Neural cell (in vitro differentiated cells): ENCODE data around the gene ARSA. TPM values are rescaled to one million over a fixed set of nuclear protein-coding genes. Genes with fewer than 3 reads are reported as not detected.

Source experiments
- H2AFZ ChIP-seq: fragments of 200-600, 300-800 bp; sonication (generic), shearing (Covaris generic); 2 replicates; pipeline ENCODE4 v1.6.0; 2014; ENCODE audit warnings: low read depth, mild to moderate bottlenecking, antibody characterized with exemption, low read length, moderate library complexity
- H3F3A ChIP-seq: fragments of 200-600 bp; shearing (Covaris generic); 2 replicates; pipeline ENCODE4 v1.6.1; 2016; ENCODE audit warnings: mild to moderate bottlenecking, moderate library complexity, mixed read lengths, antibody characterized with exemption, low read length; ENCODE audit not compliant: insufficient read depth, poor library complexity, severe bottlenecking
- H3K27ac ChIP-seq: fragments of 200-600, 300-800 bp; sonication (generic), shearing (Covaris generic); 2 replicates; pipeline ENCODE4 v1.5.1; 2014; ENCODE audit warnings: mild to moderate bottlenecking, low read length, moderate library complexity
- H3K27me3 ChIP-seq: fragments of 300-800, 200-600 bp; sonication (generic), shearing (Covaris generic); 2 replicates; pipeline ENCODE4 v1.6.0; 2014; ENCODE audit warnings: mild to moderate bottlenecking, low read depth, low read length, moderate library complexity; ENCODE audit not compliant: insufficient read depth
- H3K36me3 ChIP-seq: fragments of 300-800, 200-600 bp; sonication (generic), shearing (Covaris generic); 2 replicates; pipeline ENCODE4 v1.5.1; 2014; ENCODE audit warnings: mild to moderate bottlenecking, antibody characterized with exemption, low read length, moderate library complexity; ENCODE audit not compliant: insufficient read depth
- H3K4me2 ChIP-seq: fragments of 300-800, 200-600 bp; sonication (generic), shearing (Covaris generic); 2 replicates; pipeline ENCODE4 v1.6.0; 2014; ENCODE audit warnings: mild to moderate bottlenecking, low read length
- H3K4me3 ChIP-seq: fragments of 300-800, 200-600 bp; sonication (generic), shearing (Covaris generic); 2 replicates; pipeline ENCODE4 v1.5.1; 2014; ENCODE audit warnings: mild to moderate bottlenecking, low read length, moderate library complexity
- H3K79me2 ChIP-seq: fragments of 200-600 bp; shearing (Covaris generic); replicated peaks from 2 replicates; pipeline ENCODE4 v1.6.0; 2014; ENCODE audit warnings: mild to moderate bottlenecking, low read length, moderate library complexity; ENCODE audit not compliant: insufficient read depth
- H3K9ac ChIP-seq: fragments of 300-800, 200-600 bp; sonication (generic), shearing (Covaris generic); 2 replicates; pipeline ENCODE4 v1.6.1; 2016; ENCODE audit warnings: mild to moderate bottlenecking, low read length, mixed read lengths
- H3K9me2 ChIP-seq: fragments of 200-600 bp; shearing (Covaris generic); 2 replicates; pipeline ENCODE4 v1.6.1; 2016; ENCODE audit warnings: mild to moderate bottlenecking, low read length, mixed read lengths; ENCODE audit not compliant: insufficient read depth
- H3K9me3 ChIP-seq: fragments of 200-600, 300-800 bp; sonication (generic), shearing (Covaris generic); 2 replicates; pipeline ENCODE4 v1.6.1; 2016; ENCODE audit warnings: mild to moderate bottlenecking, mixed run types, low read length, moderate library complexity, mixed read lengths
- H4K20me1 ChIP-seq: fragments of 200-600 bp; shearing (Covaris generic); 2 replicates; pipeline ENCODE4 v1.6.1; 2016; ENCODE audit warnings: mild to moderate bottlenecking, mixed run types; ENCODE audit not compliant: insufficient read depth
- EP300 ChIP-seq: fragments of 450-650 bp; conservative IDR thresholded peaks from 2 replicates; pipeline ENCODE4 v1.6.1; 2014; ENCODE audit warnings: antibody characterized with exemption, mild to moderate bottlenecking, moderate library complexity; ENCODE audit not compliant: poor library complexity, severe bottlenecking
- EZH2 ChIP-seq: fragments of 200-600, 300-800 bp; shearing (Covaris generic), sonication (generic); IDR thresholded peaks from 2 replicates; pipeline ENCODE4 v1.6.1; 2014; ENCODE audit warnings: antibody characterized with exemption, low read length, borderline replicate concordance, mild to moderate bottlenecking; ENCODE audit not compliant: insufficient read depth, poor library complexity, severe bottlenecking
- MXI1 ChIP-seq: fragments of 450-650 bp; conservative IDR thresholded peaks from 2 replicates; pipeline ENCODE4 v1.6.1; 2014; ENCODE audit warnings: antibody characterized with exemption, mild to moderate bottlenecking; ENCODE audit not compliant: poor library complexity, severe bottlenecking
- POLR2AphosphoS5 ChIP-seq: IDR thresholded peaks from 2 replicates; pipeline ENCODE4 v1.6.1; 2012
- RAD21 ChIP-seq: fragments of 450-650 bp; conservative IDR thresholded peaks from 2 replicates; pipeline ENCODE4 v1.6.1; 2014; ENCODE audit warnings: antibody characterized with exemption, mild to moderate bottlenecking, moderate library complexity
- SMC3 ChIP-seq: fragments of 450-650 bp; conservative IDR thresholded peaks from 2 replicates; pipeline ENCODE4 v1.6.1; 2014; ENCODE audit warnings: antibody characterized with exemption, mild to moderate bottlenecking, moderate library complexity; ENCODE audit not compliant: poor library complexity
- TAF1 ChIP-seq: IDR thresholded peaks from 2 replicates; pipeline ENCODE4 v1.6.1; 2012; ENCODE audit warnings: low read depth
- polyA plus RNA-seq: library from polyadenylated mRNA; depleted of rRNA; stranded (reverse); fragments of >200 nt; gene quantifications from 2 replicates; pipeline ENCODE4 v1.2.3, GENCODE V29; 2014
- TF ChIP-seq, protein P1 (sequence below): fragments of 450-650 bp; IDR thresholded peaks from 2 replicates; pipeline ENCODE4 v1.5.1; 2014; ENCODE audit warnings: antibody characterized with exemption, mild to moderate bottlenecking, moderate library complexity; ENCODE audit not compliant: poor library complexity, severe bottlenecking
- TF ChIP-seq, protein P2 (sequence below): IDR thresholded peaks from 2 replicates; pipeline ENCODE4 v1.6.1; 2012; ENCODE audit warnings: borderline replicate concordance

ARSA gene
- polyA plus RNA-seq, 1 donor from 2014 or later, result 32.5 TPM

DNA sequence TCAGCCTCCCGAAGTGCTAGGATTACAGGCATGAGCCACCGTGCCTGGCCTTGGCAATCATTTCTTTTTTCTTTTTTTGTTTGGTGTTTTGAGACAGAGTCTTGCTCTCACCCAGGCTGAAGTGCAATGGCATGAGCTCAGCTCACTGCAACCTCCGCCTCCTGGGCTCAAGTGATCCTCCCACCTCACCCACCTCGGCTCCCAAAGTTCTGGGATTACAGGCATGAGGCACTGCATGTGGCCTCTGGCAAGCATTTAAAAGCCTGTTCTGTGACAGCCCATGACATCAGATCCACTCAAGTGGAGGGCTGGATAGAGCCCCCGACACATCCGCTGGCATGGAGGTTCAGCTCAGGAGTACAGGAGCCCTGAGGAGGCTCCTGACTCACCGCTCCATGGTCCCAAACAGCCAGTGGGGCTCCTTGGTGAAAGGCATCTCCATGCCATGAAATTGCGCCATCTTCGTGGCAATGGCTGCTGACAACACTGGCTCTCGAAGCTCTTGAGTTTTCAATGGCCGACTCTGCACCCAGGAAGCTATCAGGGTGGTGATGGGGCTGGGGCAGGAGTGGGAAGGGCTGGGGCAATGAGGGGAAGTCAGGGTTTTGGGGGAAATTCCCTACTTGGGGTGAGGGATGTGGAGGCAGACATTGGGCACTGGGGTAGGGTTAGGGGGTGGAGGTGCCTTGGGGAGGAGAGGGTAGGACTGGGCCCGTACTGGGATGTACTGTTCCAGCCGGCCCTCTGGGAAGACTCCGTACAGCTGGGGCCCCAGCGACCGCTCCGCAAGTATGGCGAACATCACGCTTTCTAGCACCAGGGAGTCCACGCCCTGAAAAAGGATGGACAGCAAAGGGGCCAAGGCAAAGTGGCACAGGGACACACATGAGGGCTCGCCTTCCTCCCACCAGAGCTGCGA is 46.7 kb downstream of the ARSA start:
- H3K27ac ChIP-seq, result peak overlapping the region; percentile 93
- no peak for TF ChIP-seq EZH2
- no peak overlapping the region for H2AFZ ChIP-seq

DNA sequence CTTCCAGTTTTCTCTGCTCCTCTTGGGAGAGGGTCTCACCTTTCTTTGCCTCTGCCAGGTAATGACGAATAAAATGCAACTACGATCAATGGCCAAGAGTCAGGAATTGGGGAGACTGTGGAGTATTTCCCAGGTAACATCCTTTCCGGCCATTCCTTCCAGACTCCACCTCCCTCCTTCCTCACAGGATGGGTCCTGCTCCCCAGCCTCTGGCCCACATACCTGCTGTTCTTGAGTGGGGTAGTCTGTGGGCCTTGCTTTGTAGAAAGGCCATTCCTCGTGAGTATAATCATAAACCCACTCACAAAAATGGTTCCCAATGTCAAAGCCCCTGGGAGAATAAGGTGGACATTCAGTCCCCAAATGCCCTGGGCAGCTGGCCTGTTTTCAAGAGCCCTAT is 48.2 kb downstream of the ARSA start:
- Histone ChIP-seq H3K79me2 (peaks cover 9% of the 10 kb centered on the region), H2AFZ (no peak overlapping the region), H4K20me1 (no peaks in the 10 kb centered on the region), H3K4me2 (no peak overlapping the region), H3K9me2 (no peaks in the 10 kb centered on the region), H3K36me3 (no peaks in the 10 kb centered on the region), H3K27me3 (no peaks in the 10 kb centered on the region), H3K9me3 (no peaks in the 10 kb centered on the region), H3F3A (no peaks in the 10 kb centered on the region), H3K9ac (no peak overlapping the region), H3K4me3 (no peak overlapping the region), H3K27ac (no peak overlapping the region)
- TF ChIP-seq TAF1 (no peak), EP300 (no peak)
- TF ChIP-seq, protein P1, sequence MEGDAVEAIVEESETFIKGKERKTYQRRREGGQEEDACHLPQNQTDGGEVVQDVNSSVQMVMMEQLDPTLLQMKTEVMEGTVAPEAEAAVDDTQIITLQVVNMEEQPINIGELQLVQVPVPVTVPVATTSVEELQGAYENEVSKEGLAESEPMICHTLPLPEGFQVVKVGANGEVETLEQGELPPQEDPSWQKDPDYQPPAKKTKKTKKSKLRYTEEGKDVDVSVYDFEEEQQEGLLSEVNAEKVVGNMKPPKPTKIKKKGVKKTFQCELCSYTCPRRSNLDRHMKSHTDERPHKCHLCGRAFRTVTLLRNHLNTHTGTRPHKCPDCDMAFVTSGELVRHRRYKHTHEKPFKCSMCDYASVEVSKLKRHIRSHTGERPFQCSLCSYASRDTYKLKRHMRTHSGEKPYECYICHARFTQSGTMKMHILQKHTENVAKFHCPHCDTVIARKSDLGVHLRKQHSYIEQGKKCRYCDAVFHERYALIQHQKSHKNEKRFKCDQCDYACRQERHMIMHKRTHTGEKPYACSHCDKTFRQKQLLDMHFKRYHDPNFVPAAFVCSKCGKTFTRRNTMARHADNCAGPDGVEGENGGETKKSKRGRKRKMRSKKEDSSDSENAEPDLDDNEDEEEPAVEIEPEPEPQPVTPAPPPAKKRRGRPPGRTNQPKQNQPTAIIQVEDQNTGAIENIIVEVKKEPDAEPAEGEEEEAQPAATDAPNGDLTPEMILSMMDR, result no peak

More for the DNA sequence above, 46.7 kb downstream of the ARSA start:
- Histone ChIP-seq H3K27me3 (no peaks in the 10 kb centered on the region), H4K20me1 (no peaks in the 10 kb centered on the region), H3K9me3 (no peaks in the 10 kb centered on the region), H3K4me2 (peak overlapping the region; percentile 80), H3K4me3 (peak overlapping the region; percentile 96), H3K9ac (peak overlapping the region; percentile 97), H3K9me2 (no peaks in the 10 kb centered on the region), H3F3A (no peaks in the 10 kb centered on the region), H3K36me3 (no peaks in the 10 kb centered on the region), H3K79me2 (peaks cover 9% of the 10 kb centered on the region)

DNA sequence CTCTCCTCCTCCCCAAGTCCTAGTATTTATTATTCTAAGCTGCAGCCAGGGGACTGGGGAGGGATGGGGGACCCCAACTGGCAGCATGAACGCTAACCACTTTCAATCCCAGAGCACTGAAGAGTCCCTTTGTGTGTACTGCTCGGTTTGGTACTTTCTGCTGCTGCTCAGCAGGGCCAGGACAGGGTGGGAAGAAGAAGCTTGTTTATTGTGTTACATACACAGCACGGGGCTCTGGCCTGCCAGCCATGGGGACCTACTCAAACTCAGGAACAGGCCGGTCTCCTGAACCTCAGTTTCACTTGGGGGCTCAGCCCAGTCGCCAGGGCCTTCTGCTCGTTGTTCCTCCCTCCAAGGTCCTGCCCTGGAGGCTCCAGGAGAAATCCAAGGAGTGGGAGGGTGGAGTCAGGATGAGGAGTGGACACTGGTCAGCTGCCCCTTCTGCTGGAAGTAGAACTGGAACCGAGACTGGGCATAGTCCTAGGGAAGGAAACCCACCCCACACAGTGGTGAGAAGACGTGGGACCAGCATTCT is 49.1 kb downstream of the ARSA start:
- no peaks in the 10 kb centered on the region for H4K20me1 ChIP-seq
- H3K27me3 ChIP-seq, result no peaks in the 10 kb centered on the region
- H3F3A ChIP-seq, result no peaks in the 10 kb centered on the region
- H3K9me3 ChIP-seq, result no peaks in the 10 kb centered on the region
- H3K4me3 ChIP-seq, result no peak overlapping the region
- H3K4me2 ChIP-seq, result no peak overlapping the region
- TF ChIP-seq EZH2, result no peak
- no peak for TF ChIP-seq SMC3
- TF ChIP-seq, protein P1, result no peak
- no peak for TF ChIP-seq RAD21
- no peak for TF ChIP-seq EP300
- no peak for TF ChIP-seq POLR2AphosphoS5
- TF ChIP-seq, protein P2, sequence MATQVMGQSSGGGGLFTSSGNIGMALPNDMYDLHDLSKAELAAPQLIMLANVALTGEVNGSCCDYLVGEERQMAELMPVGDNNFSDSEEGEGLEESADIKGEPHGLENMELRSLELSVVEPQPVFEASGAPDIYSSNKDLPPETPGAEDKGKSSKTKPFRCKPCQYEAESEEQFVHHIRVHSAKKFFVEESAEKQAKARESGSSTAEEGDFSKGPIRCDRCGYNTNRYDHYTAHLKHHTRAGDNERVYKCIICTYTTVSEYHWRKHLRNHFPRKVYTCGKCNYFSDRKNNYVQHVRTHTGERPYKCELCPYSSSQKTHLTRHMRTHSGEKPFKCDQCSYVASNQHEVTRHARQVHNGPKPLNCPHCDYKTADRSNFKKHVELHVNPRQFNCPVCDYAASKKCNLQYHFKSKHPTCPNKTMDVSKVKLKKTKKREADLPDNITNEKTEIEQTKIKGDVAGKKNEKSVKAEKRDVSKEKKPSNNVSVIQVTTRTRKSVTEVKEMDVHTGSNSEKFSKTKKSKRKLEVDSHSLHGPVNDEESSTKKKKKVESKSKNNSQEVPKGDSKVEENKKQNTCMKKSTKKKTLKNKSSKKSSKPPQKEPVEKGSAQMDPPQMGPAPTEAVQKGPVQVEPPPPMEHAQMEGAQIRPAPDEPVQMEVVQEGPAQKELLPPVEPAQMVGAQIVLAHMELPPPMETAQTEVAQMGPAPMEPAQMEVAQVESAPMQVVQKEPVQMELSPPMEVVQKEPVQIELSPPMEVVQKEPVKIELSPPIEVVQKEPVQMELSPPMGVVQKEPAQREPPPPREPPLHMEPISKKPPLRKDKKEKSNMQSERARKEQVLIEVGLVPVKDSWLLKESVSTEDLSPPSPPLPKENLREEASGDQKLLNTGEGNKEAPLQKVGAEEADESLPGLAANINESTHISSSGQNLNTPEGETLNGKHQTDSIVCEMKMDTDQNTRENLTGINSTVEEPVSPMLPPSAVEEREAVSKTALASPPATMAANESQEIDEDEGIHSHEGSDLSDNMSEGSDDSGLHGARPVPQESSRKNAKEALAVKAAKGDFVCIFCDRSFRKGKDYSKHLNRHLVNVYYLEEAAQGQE, result no peak
- TF ChIP-seq MXI1, result no peak
- no peak for TF ChIP-seq TAF1
- H3K27ac ChIP-seq, result no peak overlapping the region
- H3K79me2 ChIP-seq, result peaks cover 9% of the 10 kb centered on the region
- H3K36me3 ChIP-seq, result no peaks in the 10 kb centered on the region
- no peaks in the 10 kb centered on the region for H3K9me2 ChIP-seq
- no peak overlapping the region for H3K9ac ChIP-seq
- H2AFZ ChIP-seq, result no peak overlapping the region
